ENCODE measurements around the gene LRRC36.
"Not testable (repeated sequence)": the region's sequence is repeated elsewhere in the genome, so short reads cannot be mapped to it uniquely, and the experiment has no call there.

Gene LRRC36

DNA sequence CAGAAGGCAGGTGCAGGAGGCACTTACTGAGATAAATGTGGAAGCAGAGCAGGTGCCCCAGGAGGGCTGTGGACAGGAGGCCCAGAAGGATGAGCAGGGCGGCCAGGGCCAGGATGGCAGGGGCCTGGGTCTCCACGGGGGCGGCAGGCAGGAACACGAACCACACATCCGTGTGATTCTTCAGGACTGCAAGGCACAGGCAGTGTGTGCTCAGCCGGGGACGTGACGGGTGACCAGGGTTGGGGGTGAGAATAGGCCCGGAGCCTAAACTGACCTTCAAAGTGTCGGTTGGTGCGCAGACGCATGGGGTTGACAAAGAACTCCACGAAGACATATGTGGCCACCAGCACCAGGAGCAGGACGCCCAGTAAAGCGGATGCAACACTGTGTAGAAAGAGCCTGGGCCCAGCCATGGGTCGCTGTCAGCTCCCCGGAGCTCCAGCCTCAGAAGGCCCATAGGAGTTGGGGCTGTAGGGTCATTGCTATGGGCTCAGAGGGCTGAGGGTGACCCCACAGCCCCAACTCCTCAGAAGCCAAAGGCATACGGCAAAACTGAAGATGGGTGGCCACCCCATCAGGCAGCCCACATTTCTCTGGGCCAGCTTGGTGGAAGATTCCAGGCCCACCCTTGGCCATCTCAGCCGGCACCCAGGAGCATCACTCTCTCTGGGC lies 72.1 kb downstream of the LRRC36 start:
- DNase-seq (ENCODE audit: extremely low spot score, insufficient read length, low read depth) (no peak), FAIRE-seq (no peak)

GRCh38 chr16:67399218-67399733 lies 72.7 kb downstream of the LRRC36 start:
- FAIRE-seq (no peak), DNase-seq (ENCODE audit: extremely low spot score, insufficient read length, low read depth) (peak; percentile 58)

- DNase-seq (ENCODE audit: extremely low spot score, insufficient read length, low read depth) (no peak), FAIRE-seq (no peak)
These were observed 73.4 kb downstream of the LRRC36 start for GRCh38 chr16:67399749-67400704.

DNA sequence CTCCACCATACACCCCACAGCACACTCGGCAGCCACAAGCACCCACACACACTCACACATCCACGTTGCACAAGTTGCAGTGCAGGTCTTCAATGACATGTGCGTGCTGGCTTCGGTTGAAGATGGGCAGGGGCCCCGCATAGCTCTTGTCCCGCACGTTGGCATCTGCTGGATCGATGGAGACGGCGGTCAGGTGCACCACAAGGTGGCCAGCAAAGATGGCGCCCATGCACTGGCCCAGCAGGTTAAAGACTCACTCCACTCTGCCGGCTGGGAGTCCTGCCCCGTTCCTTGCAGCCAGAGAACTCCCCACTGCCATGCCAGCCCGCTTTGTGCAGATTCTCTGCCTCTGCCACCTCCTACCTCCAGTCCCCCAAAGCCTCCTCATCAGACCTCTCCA lies 74.3 kb downstream of the LRRC36 start:
- FAIRE-seq (no peak), DNase-seq (ENCODE audit: extremely low spot score, insufficient read length, low read depth) (no peak)

DNA sequence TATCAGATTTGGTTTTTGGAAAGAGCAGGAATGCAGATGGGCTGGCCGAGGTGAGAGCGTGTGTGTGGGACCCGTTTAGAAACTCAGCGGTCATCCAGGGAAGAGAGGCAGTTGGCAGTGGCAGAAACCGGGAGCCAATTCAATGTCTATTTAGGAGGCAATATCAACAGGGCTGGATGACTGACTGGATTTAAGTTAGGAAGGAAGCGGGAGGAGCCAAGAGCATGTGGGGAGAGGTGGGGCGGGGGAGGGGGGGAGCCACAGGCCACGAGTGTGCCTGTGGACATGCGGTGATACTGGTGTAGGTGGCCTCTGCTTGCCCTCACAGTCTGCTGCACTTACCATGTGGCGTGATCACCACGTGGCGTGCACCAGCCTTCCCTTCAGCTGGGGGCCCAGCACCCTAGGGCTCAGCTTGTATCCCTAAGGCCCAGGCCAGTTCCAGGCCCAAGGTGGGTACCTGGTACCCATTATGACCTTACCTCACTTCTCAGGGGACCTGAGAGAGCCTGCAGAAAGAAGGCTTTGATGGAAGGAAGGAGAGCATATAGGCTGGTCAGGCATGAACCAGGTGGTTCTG lies 77.5 kb downstream of the LRRC36 start:
- DNase-seq (ENCODE audit: extremely low spot score, insufficient read length, low read depth) (no peak), FAIRE-seq (no peak)

GRCh38 chr16:67404740-67405226 lies 78.2 kb downstream of the LRRC36 start:
- no peak for FAIRE-seq

GRCh38 chr16:67405336-67405735 lies 78.7 kb downstream of the LRRC36 start:
- DNase-seq (ENCODE audit: extremely low spot score, insufficient read length, low read depth) (no peak), FAIRE-seq (no peak)

More at GRCh38 chr16:67404740-67405226, 78.2 kb downstream of the LRRC36 start:
- no peak for DNase-seq (ENCODE audit: extremely low spot score, insufficient read length, low read depth)

DNA sequence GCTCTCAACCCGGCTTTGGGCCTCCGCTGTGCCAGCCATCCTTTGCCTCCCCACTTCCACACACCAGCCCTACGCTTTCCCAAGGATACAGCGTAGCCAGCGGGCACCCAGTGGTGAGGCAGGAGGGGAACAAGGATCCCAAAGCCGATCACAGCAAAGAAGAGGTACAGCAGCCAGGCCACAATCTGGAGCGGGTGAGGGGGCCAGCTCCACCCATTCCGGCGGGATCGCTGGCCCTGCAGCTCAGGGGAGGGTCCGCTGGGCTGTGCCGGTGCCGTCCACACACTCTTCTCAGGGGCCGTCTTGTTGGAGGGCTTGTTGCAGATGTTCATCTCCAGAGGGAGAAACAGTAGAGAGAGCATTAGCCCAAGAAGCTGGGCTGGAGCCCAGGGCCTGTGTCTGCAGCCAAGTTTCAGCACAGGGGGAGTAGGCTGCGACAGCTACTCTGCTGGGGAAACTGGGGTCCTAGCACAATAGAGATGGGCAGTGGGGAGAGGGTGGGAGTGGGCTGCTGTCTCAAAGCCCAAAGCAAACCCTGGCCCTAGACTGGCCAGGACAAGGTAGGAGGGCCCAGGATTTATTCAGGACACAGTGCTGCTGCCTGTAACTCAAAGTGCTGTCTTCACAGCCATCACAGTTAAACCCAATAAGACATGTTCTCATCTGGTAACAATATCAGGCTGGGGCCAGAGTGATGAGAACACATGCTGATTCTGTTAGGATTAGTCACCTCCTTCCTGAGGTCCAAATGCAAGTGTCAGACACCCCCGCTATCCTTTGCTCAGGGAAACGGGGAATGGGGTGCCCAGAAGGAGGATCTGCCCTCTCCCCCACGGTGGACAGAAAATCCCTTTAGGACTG lies 79.7 kb downstream of the LRRC36 start:
- FAIRE-seq: no peak
- DNase-seq (ENCODE audit: extremely low spot score, insufficient read length, low read depth): no peak

GRCh38 chr16:67407176-67407787 lies 80.7 kb downstream of the LRRC36 start:
- FAIRE-seq (no peak), DNase-seq (ENCODE audit: extremely low spot score, insufficient read length, low read depth) (no peak)

DNA sequence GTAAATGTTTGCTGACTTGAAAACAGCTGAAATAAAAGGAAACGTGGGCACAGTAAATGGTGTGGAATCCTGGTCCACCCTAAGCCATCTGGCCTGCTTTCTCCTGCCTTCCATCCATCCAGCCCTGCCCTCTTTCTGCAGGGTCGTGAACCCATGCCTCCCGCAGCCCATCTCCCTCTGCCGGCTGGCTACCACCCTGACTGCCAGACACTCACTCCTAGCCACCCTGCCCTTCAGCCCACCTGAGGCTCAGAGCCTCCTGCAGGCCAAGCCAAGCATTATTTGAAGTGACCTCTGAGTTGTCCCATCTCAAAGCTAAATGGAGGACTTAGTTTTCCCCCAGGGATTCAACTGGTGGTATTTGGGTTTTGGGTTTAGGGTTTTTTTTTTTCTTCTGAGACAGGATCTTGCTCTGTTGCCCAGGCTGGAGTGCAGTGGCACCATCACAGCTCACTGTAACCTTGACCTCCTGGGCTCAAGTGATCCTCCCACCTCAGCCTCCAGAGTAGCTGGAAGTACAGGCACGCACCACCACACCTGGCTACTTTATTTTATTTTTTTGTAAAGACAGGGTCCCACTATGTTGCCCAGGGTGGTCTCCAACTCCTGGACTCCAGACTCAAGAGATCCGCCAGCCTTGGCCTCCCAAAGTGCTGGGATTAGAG lies 81.3 kb downstream of the LRRC36 start:
- no peak for DNase-seq (ENCODE audit: extremely low spot score, insufficient read length, low read depth)
- no peak for FAIRE-seq

- DNase-seq (ENCODE audit: extremely low spot score, insufficient read length, low read depth) (no peak), FAIRE-seq (no peak)
These were observed 83.0 kb downstream of the LRRC36 start for GRCh38 chr16:67409631-67410030.

- FAIRE-seq (no peak), DNase-seq (ENCODE audit: extremely low spot score, insufficient read length, low read depth) (no peak)
These were observed 84.7 kb downstream of the LRRC36 start for GRCh38 chr16:67411339-67411738.

DNA sequence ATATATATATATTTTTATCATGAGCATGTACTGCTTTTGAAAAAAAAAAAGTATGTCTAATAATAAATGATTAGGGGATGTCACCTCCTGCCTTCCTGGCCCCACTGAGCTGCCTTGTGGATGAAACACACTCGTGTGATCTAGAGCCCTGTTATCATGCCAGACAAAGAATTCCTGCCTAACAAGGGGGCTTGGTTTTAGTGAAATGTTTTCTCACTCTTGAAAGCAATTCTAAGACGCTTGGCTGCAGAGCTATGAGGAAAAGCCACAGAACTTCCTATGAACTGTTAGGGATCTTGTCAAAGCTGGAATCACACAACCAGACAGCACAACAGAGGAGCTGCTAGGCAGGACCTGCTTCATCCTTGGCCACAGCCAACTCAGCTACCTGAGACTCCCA lies 85.7 kb downstream of the LRRC36 start:
- no peak for FAIRE-seq
- DNase-seq (ENCODE audit: extremely low spot score, insufficient read length, low read depth): no peak

GRCh38 chr16:67413978-67414911 lies 87.6 kb downstream of the LRRC36 start:
- DNase-seq (ENCODE audit: extremely low spot score, insufficient read length, low read depth) (no peak), FAIRE-seq (no peak)

DNA sequence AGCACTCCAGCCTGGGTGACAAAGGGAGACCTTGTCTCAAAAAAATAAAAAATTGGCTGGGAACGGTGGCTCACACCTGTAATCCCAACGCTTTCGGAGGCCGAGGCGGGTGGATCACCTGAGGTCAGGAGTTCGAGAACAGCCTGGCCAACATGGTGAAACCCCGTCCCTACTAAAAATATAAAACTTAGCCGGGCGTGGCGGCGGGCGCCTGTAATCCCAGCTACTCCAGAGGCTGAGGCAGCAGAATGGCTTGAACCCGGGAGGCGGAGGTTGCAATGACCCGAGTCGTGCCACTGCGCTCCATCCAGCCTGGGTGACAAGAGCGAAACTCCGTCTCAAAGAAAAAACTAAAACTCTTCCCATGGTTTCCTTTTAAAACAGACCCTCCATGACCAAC lies 88.8 kb downstream of the LRRC36 start:
- DNase-seq (ENCODE audit: extremely low spot score, insufficient read length, low read depth); FAIRE-seq: not testable (repeated sequence)

DNA sequence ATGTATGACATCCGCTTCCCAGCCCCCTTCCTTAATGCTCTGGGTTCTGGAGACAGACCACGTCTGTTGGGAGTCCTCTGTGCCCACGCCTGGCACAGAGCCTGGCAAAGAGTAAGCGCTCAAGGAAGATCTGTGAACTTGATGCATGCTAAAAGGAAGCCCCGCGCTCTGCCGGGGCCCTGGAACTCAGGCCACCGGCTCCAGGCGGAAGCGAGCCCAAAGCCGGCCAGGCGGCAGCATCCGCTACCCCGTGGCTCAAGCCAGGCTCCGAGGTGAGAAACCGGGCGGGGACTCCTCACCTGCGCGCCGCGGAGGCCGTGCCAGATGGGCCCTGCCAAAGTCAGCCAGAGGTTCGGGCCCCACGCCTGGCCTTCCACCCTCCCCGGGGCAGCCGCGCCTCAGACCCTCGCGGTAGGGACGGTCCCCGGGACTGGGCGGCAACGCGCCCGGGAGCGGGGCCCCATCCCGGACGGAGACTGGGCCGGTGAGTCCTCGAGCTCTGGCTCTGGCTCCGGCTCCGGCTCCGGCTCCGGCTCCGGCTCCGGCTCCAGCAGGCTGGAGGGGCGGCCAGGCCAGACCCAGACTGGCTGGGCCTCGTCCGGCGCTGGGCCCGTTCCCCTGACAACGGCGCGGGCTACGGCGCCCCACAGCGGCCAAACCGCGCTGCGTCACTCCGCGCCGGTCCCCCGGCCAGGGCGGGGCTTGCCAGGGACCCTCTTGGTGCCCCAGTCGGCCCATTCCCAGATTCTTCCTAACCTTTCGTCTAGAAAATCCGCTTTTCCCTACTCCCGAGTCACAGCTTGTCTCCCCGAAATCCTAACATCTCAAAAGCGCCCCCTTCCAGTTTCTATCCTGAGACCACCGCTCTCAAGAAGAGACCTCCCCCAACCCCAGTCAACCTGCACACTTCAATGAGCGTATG lies 89.5 kb downstream of the LRRC36 start, which contains the start of gene ZDHHC1:
TSS of gene ZDHHC1 (minus strand) at position 606 of the 922 bp plus-strand sequence. CDS start 8,702 bp downstream, outside the sequence.
- FAIRE-seq (no peak), DNase-seq (ENCODE audit: extremely low spot score, insufficient read length, low read depth) (peak; percentile 75)
